ENCODE data around the gene SPAG16.
"Not testable (repeated sequence)": the region's sequence is repeated elsewhere in the genome, so short reads cannot be mapped to it uniquely, and the experiment has no call there.

SPAG16 gene

DNA sequence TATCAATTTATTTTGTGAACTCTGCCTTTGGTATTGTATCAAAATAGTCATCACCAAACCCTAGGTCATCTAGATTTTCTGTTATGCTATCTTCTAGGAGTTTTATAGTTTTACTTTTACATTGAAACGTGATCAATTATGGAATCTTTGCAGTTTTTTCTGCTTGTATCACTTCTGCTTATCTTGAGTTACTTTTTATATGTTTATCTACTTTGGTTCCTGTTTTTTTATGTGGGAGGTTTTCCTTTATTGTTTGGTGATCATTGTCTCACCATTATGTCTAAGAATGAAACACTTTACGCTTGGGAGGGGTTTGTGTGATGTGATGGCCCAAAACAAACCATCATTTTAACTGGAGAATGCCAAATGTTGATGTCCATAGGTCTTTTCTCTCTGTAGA lies 261.2 kb downstream of the SPAG16 start:
- DNase-seq (ENCODE audit: low read depth), result no peak

DNA sequence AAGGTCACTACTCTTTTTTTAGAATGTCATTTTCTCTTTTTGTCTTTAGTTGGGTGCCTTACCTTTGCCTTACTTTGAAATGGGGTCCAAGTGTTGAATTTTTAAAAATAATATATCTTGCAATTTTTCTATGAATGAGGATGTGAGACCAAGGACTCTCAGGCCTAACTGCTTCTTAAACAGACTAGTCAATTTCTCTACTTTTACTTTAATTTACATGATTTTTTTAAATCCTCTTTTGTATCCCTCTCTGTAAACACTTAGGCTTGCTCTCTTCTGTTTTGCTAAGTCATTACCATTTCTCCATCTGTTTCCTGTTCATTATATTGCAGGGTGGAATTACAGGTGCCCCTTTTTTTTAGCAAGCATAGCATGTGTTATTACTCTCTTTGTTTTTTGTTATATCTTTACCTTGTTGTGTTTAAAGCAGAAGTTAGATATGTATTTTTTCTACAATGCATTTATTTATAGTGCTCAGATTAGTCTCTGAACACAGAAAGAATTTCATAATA lies 261.8 kb downstream of the SPAG16 start:
- DNase-seq (ENCODE audit: low read depth), result no peak

DNA sequence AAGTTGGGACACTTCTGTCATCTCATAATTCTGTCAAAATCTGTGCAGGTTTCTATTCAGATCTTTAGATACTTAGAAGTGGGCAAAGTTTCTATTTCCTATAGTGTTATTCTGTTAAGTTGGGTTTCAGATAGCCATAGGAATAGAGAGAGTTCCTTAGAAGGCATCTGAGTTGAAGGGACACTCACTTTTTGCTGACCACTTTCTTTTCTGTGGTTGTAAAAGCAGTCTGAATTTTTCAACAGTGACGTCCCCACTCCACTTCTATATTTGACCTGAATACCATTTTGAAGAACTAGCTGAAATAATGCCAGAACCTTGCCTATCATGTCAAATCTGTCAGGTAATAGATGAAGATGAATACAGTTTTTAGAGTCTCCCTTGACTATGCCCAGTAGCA lies 267.3 kb downstream of the SPAG16 start:
- no peak for DNase-seq (ENCODE audit: low read depth)

DNA sequence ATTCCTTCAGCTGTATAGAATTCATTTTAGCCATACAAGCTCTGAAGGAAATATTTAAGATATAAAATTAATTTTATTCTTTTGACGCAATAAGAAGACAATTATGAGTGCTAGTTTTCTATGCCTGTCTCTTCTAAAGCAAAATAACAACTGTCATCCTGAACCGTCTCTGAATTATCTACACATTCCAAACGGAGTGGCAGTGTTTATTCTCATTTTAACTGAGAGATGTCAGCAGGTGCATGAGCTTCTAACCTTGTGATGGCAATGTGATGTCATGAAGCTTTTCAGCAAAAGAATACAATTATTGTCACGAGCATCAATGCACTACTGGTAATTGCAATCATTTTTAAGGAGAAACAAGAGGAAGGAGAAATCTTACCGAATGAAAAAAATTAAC lies 274.8 kb downstream of the SPAG16 start:
- no peak for DNase-seq (ENCODE audit: low read depth)

DNA sequence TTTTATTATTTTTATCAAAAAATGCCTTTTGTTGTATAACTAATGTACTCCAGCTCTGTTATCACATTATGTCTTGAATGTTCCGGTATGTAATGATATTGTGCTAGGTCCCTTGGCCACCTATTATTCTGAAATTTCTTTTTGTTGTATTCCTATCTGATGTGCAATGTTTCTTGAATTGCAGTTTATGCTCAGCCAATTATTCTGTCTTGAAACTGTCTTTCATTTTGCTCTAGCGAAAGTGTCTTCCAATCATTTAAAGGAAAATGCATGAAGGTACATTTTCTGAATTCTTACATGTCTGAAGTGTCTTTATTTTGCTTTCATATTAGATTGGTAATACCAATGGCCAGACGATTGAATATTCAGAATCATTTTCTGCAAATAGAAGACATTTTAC lies 277.5 kb downstream of the SPAG16 start:
- DNase-seq (ENCODE audit: low read depth), result no peak

DNA sequence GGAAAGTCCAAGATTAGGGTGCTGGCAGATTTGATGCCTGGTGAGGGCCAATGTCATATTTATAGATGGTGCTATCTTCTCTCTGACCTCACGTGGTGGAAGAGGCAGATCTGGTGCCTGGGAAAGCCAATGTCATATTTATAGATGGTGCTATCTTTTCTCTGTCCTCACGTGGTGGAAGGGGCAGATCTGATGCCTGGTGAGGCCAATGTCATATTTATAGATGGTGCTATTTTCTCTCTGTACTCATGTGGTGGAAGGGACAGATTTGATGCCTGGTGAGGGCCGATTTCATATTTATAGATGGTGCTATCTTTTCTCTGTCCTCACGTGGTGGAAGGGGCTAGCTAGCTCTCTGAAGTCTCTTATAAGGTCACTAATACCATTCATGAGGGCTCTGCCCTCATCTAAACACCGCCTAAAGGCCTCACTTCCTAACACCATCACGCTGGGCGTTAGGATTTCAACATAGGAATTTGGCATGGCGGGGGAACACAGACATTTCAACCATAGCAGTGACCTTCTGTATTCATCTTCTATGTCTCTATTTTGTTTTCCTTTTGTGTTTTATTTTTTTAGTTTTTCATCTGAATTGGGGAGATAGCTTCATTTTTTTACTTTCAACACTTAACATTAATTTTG lies 278.4 kb downstream of the SPAG16 start:
- DNase-seq (ENCODE audit: low read depth), result no peak

DNA sequence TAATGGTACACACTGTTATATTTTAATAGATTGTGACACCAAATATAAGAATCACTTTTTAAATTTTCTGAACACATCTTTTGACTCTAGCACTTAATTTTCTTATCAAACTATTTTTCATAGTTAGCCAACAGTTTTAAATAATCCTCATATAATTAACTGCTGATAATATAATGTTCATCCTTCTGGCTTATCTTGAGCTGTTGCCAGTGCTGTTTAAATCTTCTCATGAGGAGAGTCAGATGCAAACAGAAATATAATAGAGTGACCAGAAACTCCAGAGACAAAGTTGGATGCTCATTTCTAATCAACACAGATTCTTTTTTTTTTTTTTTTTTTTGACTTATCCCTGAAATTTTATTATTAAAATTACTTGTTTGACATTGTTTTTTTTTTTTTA lies 282.6 kb downstream of the SPAG16 start:
- DNase-seq (ENCODE audit: low read depth), result no peak

DNA sequence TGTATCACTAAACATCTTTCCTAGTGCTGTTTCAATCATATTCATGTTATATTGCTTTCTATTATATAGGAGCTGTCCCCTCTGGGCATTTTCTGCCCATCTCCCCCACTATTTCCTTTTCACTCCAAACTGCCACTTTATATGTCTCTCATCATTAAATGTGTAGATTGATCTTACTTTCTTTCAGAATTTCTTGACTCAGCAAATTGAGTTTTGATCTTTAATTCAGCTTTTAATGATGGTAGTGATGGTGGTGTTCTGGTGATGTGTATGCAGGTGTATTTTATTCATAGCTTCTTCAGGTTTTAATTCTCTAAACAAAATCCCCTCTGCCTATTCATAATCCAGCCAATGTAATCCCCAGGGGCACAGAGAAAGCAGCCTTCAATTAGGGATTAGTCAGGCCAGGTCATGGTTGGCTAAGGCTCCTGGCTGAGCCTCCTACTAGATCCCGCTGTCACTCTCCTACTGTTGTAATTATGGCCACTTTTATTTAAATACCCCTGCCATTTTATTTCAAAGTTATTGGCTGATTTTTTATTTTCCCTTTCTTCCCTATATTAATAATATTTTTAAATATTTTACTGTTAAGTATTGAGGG lies 325.4 kb downstream of the SPAG16 start:
- no peak for DNase-seq (ENCODE audit: low read depth)

DNA sequence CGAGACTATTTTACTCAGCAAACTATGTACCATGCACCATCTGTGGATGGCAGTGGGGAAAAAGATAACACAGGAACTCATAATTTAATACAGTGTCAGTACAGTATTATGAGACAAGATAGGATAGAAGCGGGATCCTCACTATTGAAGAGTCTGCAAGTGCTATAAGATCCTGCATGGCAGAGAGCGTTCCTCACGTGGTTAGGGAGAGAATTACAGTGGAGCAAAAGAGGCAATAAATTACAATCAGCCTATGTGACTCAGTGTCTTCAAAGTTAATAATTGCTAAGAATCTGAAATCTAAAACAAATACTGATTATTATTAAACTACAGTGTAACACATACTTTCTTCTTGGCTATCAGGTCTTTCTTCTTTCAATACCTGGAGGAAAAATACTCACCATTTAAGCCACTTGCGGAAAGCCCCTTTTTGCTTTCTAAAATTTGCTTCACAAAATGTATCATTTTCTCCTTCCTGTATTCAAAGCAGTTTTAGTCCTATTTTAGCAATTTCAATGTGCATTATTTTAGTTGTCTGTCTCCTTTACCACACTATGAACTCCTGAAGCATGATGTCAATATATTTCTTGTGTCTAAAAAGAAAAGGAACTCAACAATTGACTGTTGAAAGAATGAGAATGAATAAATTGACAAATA lies 342.9 kb downstream of the SPAG16 start:
- DNase-seq (ENCODE audit: low read depth), result no peak

DNA sequence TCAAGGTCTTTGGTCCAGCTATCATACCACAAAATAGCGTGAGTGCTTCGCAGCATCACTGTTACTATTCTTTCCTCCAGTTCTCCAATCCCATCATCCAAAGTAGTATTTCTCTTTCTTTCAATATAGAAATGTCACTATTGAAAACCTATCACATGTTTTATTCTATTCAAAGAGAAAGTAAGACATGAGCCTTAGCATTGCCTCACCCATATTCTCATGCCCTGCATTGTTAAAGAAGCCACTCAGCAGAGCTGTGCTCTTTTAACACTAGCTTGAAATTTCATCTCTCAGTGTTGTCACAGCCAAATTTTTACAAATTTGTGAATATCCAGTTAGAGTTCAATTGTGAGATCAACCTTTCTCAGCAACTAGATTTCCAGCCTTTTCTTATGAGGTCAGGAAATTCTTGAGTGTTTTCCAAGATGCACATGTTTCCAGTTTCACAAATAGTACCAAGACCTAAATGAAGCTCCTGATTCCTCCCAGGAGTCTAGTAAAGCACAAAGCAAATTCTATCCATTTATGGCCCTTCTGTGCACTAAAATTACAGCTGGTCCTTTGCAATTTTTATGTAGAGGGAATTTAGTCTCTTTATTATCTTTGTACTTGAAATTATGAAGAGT lies 343.7 kb downstream of the SPAG16 start:
- DNase-seq (ENCODE audit: low read depth), result no peak

DNA sequence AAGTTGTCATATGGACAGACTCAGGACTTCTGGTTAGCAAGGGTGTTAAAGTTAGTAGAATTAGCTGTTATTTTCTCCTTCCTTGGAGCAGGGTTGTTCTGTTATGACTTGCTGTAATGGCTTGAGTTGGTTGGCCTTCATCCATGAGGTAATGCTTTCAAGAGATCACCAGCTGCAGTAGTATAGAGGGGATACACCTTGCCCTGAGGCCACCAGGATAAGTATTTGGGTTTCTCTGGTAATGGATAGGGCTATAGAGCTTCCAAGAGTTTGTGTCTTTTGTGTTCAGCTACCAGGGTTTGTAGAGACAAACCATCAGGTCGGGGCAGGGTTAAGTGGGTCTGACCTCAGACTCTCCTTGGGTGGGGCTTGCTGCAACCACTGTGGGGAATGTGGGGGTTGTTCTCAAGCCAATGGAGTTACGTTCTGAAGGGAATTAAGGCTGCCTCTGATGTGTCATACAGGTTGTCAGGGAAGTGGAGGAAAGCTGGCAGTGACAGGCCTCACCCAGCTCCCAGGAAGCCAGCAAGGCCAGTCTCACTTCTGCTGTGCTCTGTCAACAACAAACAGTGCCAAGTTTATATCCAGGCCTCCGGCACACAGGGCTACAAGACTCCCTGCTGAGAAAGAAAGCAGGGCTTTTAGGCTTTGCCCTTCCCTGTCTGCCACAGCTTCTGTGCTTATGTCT lies 356.6 kb downstream of the SPAG16 start:
- no peak for DNase-seq (ENCODE audit: low read depth)

DNA sequence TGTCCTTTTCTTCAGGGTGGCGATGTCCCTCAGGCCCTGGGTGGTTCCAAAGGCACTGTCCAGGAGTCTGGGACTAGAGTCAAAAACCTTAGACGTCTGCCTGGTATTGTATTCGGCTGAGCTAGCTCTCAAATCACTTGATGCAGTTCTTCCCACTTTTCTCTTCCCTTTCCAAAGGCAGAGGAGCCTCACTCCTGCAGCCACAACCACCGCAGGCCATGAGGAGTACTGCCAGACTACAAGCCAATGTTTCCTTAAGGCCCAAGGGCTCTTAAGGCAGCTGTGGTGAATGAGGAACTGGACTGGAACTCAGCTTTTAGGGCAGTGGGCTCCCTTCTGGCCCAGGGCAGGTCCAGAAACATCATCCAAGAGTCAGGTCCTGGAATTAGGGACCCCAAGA lies 360.7 kb downstream of the SPAG16 start:
- no peak for DNase-seq (ENCODE audit: low read depth)

DNA sequence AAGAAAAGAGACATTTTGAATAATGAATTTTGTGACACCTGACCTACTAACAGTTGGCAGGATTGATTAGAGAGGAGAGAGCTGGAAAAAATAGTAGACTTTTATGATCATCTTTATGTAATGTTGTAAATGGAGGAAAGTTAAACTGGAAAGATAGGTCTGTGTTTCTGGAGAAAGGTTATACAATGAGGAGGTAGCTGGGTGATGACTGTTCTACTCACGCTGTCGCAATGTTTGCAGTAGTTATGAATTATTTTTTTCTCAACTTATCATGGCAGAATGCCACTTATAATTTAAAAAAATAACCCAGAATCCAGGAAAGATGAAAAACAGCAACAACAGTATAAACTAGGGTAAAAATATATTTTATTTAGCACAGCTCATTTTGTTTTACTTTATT lies 364.9 kb downstream of the SPAG16 start:
- DNase-seq (ENCODE audit: low read depth), result no peak

DNA sequence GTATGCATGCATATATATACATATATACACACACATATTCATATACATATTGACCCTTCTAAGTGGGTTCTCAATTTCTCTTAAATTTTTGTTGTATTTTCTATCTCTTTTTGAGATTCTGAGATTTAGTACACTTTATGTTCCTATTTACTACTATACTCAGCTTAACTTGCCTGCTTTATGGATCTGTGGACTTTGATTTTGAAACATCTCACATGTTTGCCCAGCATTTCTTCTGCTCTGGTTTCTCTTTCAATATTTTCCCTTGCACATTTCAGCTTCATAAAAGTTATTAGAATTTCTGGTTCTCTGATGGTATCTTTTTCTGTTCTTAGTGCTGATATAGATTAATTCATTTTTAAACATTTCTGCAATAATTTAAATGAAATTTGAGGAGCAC lies 380.6 kb downstream of the SPAG16 start:
- DNase-seq (ENCODE audit: low read depth), result no peak

DNA sequence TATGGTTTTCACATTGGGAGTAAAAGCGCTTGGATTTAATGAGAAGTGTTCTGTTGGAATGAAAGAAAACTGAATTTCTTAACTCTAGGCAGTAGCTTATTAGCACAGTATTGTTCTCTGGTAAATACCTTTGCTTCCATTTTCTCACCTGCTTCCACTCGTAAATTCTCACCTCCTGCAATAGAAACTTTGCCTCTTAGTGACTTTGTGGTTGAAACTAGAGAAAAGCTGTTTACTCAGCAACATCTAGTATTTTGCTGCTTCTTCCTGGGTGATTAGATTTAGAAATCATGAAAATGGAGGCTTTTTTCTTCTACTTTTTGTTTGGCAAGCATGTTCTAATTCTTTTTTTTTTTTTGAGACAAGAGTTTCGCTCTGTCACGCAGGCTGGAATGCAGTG lies 385.4 kb downstream of the SPAG16 start:
- DNase-seq (ENCODE audit: low read depth), result no peak

DNA sequence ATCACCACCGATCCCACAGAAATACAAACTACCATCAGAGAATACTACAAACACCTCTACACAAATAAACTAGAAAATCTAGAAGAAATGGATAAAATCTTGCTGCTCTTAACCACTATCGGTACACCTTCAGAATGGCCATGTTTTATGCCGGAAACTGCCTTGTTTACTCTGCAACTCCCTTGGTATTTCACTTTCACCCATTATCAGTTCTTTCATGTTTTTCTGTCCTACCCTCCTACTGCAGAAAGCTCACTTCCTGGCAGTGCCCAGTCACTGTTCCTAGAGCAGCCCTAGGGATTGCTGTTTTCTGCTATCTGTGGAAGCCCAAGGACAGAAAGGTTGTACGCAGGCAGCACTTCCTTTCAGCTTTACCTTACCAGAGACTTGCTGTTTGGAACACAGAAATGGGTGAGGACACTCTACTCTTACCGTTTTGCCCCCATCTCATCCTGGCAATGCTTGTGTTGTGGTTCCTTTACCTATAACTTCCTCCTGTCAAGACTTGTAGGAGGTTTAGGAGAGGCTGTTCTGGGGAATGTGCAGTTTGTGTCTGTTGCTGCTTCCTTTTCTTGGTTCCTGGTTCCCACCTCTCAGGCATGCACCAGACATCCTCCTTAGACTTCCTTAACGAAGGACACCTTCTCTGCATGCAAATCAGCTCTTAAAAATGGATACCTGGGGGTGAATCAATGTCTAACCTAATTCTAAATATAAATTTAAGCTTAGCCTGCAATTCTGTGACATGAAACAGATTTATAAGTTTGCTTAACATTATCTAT lies 394.4 kb downstream of the SPAG16 start:
- DNase-seq (ENCODE audit: low read depth), result no peak

DNA sequence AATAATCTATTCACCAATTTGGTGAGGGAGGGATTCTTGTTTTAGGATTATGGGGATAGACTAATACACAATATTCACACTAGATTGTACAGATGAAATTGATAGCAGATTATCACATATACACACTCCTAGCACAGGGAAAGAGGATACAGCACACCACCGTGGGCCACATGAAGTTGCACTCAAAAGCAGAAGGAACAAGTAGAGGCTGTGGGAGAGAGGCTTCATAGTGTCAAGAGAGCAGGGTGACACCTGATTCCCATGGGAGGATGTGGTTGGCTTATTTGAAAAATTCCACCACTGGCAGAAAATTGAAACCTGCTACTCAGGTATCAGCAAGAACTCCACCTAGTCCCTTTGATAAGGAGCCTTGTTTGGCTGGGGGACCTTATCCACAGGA lies 395.6 kb downstream of the SPAG16 start:
- DNase-seq (ENCODE audit: low read depth), result no peak

DNA sequence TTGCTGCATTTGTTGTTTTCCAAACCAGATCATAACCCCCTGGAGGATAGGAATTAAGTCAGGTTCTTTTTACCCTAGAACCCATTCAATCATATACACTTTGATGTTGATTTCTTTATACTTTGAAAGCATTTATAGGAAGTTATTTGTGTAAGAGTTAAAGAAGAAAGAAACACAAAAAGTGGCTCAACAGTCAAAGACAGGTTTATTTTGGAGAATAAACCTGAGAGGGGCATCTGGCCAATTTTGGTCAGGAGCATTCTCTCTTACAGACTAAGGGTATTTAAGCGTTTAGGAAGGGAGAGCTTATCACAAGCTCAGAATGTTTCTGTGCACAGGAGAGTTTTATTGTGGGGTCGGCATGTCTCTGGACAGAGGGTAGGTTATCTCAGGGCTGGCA lies 398.0 kb downstream of the SPAG16 start:
- DNase-seq (ENCODE audit: low read depth), result no peak

DNA sequence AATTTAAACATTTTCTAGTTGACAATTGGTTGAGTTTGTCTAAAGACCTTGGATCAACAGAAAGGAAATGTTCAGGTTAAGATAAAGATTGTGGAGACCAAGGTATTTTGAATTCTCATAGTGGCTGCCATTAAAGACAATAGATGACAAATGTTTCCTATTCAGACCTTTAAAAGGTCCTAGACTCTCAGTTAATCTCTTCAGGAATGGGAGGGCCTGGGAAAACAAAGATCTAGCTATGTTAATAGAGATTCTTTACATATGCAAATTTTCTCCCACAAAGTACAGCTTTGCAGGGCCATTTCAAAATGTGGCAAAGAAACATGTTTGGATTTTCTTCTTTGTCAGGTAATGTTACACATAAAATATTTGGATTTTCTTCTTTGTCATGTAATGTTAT lies 403.9 kb downstream of the SPAG16 start:
- no peak for DNase-seq (ENCODE audit: low read depth)

DNA sequence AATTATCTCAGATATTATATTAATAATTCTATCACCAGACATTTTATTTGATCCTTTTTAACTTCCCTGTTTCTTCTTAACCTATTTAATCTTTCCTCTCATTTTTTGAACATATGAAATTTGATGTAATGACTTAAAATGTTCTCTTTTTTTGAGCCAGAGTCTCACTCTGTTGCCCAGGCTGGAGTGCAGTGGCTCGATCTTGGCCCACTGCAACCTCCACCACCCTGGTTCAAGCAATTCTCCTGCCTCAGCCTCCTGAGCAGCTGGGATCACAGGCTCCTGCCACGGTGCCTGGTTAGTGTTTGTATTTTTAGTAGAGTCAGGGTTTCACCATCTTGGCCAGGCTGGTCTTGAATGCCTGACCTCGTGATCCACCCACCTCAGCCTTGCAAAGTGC lies 404.6 kb downstream of the SPAG16 start:
- DNase-seq (ENCODE audit: low read depth), result not testable (repeated sequence)

DNA sequence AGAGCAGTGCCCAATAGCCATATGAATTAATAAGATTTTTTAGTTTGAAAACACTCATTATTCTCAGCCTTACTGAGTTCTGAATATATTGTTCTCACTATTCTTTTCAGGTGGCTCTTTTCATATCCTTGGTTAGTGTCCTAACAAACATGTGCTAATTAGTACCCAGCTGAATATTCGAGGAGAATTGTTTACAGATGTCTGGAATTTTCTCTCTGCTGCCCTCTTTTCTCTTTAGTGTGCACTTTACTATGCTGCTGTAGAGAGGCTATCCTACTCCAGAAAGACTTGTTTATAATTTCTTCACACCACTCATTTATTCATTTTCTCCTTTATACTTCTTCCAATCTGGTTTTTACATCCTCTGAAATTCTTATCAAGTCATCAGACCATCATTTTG lies 405.3 kb downstream of the SPAG16 start:
- DNase-seq (ENCODE audit: low read depth), result no peak

DNA sequence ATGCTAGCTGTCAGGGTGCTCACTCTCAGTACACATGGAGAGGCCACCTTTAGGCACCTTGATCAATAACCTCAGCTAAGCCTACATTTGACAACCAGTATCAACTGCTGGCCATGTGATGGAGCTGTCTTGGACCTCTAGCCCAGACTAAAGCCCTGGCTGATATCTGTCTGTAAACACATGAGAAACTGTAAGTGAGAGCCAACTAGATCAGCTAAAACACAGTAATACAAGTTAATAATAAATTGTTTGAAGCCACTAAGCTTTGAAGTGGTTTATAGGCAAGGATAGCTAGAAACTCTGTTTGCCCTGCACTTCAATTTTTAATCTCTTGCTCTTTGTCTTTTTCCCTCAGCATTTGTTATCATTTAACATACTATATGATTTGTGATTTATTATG lies 407.1 kb downstream of the SPAG16 start:
- no peak for DNase-seq (ENCODE audit: low read depth)
